ENCODE measurements around the gene PIGW.
"Not testable (repeated sequence)": the region's sequence is repeated elsewhere in the genome, so short reads cannot be mapped to it uniquely, and the experiment has no call there.

The PIGW gene

GRCh38 chr17:36534840-36535668 is at the start of gene PIGW, which contains the start of gene MYO19:
Gene PIGW (plus strand): TSS chr17:36534987. CDS start chr17:36537102, 2,115 bp downstream.
Gene MYO19 (minus strand): TSS chr17:36534868. CDS start chr17:36532538, 2,330 bp downstream.
- peak; percentile 79 to 81 for DNase-seq

GRCh38 chr17:36485027-36485426 is 49.8 kb upstream of the PIGW start:
- no peak for DNase-seq

- no peak for DNase-seq
Observed at GRCh38 chr17:36485805-36486203, 49.0 kb upstream of the PIGW start.

- peak; percentile 88 for DNase-seq
Observed at GRCh38 chr17:36486204-36487194, 48.3 kb upstream of the PIGW start, which contains the start of gene ZNHIT3. Gene ZNHIT3 (plus strand): TSS chr17:36486681. CDS start chr17:36486700, 19 bp downstream.

- no peak for DNase-seq
Observed at GRCh38 chr17:36493956-36494355, 40.8 kb upstream of the PIGW start.

GRCh38 chr17:36494674-36495073 is 40.1 kb upstream of the PIGW start:
- no peak for DNase-seq

GRCh38 chr17:36495076-36495578 is 39.7 kb upstream of the PIGW start:
- DNase-seq = no peak

- no peak for DNase-seq
Observed at GRCh38 chr17:36496018-36496789, 38.6 kb upstream of the PIGW start.

GRCh38 chr17:36498155-36498554 is 36.6 kb upstream of the PIGW start:
- DNase-seq = no peak

- DNase-seq = no peak
Observed at GRCh38 chr17:36498560-36499300, 36.1 kb upstream of the PIGW start.

GRCh38 chr17:36500745-36501225 is 34.0 kb upstream of the PIGW start:
- DNase-seq = no peak

GRCh38 chr17:36501351-36501750 is 33.4 kb upstream of the PIGW start:
- DNase-seq = no peak

- no peak for DNase-seq
Observed at GRCh38 chr17:36501963-36502362, 32.8 kb upstream of the PIGW start.

GRCh38 chr17:36503456-36504155 is 31.2 kb upstream of the PIGW start:
- DNase-seq = no peak

- DNase-seq = no peak
Observed at GRCh38 chr17:36504156-36504545, 30.6 kb upstream of the PIGW start.

GRCh38 chr17:36505171-36505570 is 29.6 kb upstream of the PIGW start:
- DNase-seq = no peak

GRCh38 chr17:36506249-36506826 is 28.4 kb upstream of the PIGW start:
- DNase-seq = no peak

- no peak for DNase-seq
Observed at GRCh38 chr17:36506831-36507230, 28.0 kb upstream of the PIGW start.

- DNase-seq = no peak
Observed at GRCh38 chr17:36507266-36507665, 27.5 kb upstream of the PIGW start.

GRCh38 chr17:36508439-36508838 is 26.3 kb upstream of the PIGW start:
- not testable (repeated sequence) for DNase-seq

Measured in activated CD4-positive, alpha-beta T cell treated with anti-CD3 and anti-CD28 coated beads, Interleukin-2, amount 50 U/mL, for 4 hours (primary cell).